HPDE6-E6E7 (cell line): Measurements from ENCODE around the gene CSNK2B.
A peak's percentile ranks its signal among the peaks of the same experiment; 100 is the strongest.

Experiments used
- DNase-seq: peaks from one replicate; pipeline ENCODE4 v3.0.0; 2011; ENCODE audit warnings: missing footprints; ENCODE audit errors: extremely low spot score

CSNK2B gene

GRCh38 chr6:31665501-31666336, at the start of gene CSNK2B:
Gene CSNK2B (plus strand): TSS chr6:31666080. CDS start chr6:31666832, 752 bp downstream.
- peak; percentile 96 for DNase-seq

DNA sequence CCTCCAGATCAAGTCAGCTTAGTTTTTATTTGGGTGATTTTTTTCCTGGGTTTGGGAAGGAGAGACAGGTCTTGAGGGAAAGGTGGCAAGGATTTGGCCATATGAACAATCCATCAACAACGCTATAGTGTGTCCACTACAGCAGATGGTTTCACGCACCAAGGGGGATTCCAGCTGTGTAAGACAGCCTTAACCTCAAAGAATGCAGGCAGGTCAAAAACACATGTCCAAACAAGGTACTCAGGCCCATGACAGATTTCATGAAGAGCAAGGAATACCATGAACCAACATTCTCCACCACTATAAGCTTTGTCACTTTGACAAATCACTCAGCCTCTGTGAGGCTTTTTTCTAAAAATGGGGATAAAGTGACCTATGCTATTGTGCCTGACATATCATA, 48.9 kb upstream of the CSNK2B start:
- DNase-seq = no peak

DNA sequence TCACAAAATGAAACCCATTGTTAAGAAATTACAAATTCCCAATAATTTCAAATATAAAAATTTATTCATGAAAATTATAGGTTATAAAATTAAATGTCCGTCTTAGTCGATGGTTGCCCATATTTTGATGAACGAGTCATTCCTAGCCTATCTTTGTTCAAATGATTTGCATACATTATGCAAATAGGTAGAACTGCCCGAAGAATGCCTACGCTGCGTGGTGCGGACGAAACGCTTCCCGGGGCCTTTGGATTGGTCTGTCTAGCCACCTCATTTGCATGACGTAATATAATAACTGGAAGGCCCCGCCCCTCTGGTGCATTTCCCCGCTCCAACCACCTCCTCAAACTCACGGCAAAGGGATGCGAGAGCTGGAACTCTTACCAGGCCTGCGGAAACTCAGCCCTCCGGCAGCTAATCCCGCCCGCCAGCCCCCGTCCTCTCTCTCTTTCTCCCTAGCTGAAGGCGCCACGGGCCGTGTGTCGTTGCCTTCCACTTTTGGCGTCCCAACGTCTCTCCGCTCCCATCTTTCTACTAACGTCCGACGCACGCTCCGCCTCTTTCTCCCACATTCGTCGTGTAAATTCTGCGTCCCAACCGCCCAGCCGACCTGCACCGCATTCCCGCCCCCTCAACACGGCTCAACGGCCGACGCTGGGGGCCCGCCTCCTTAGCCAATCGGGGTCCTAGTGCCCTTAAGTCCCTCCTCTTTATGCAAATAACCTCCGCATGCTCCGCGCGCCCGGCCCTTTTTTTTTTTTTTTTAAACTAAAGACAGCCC, 45.9 kb upstream of the CSNK2B start:
- peak; percentile 98 for DNase-seq

GRCh38 chr6:31620586-31621319, 45.1 kb upstream of the CSNK2B start, which contains the start of gene PRRC2A:
Gene PRRC2A (plus strand): TSS chr6:31620715. CDS start chr6:31622790, 2,075 bp downstream.
- peak; percentile 41 for DNase-seq

DNA sequence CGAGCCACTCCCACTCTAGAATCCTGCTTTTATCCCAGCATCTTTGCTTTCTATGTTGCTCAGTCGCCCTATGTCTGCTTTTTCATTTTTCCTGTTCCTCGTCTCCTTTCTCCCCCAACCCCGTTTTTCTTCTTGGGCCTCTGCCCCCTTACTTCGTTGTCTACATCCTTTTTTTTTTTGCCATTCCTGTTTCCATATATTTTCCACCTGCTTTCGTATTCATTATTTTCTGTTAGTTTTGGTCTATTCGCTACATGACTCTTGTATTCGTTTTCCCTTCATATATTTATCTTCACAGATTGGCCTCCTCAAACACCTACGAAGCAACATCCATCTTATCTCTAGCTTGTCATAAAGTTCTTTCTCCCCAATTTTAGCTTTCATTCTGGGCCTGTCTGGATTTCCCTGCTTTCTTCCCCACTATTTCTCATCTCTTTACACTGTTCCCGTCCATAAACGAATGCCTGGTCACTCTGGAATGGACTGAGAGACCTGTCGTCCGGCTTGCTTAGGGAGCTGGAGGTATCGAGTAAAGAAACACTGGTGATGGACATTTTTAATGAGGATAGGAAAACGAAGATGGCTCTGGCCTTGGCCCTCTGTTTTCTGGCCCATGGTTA, 44.5 kb upstream of the CSNK2B start:
- DNase-seq = no peak

DNA sequence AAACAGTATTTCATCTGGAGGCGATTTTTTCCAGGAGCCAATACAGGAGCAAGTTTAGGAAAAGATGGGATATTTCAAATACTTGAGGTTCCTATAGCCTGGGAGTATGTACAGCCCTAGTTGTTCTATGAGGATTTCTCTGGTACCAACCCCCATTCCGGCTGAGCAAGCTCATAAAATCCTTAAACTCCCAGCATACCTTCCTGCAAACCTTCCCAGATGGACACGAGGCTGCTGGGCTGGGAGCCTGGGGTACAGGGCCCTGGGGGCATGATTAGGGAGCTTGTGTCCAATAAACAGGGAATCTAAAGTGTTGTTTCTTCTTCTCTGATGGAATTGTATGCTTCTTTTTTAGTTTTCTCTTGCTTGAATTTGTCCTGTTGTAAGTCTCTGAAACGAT, 43.9 kb upstream of the CSNK2B start:
- DNase-seq = no peak

DNA sequence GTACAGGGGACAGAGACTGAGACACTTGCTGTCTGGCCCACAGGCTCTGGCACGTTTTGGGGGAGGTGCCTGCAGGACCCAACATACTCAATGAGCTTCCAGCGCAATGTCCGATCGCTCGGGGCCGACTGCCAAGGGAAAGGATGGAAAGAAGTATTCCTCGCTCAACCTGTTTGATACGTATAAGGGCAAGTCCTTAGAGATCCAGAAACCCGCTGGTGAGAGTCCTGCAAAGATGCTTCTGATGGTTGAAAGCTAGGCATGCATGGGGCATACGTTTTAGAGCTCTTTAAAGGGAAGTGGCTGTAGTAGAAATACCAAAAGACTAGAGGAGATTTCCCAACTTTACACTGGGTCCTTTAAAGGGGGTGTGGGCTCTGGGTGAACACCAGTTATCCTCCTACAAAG, 43.2 kb upstream of the CSNK2B start:
- peak; percentile 25 for DNase-seq

DNA sequence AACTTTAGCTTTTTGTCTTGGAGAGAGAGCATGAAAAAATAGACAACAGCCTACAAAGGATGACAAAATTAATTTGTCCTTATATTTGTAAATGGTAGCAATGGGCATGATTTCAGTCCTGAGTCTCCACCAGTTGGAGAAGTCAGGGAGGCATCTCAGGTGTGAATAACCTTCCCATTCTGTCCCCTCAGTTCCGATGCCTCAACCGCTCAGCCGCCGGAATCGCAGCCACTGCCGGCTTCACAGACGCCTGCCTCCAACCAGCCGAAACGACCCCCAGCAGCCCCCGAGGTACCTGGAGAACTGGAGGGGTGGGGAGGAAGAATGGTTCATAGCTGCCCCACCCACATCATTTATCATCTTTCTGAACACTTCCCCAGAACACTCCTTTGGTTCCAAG, 41.8 kb upstream of the CSNK2B start:
- DNase-seq = no peak

DNA sequence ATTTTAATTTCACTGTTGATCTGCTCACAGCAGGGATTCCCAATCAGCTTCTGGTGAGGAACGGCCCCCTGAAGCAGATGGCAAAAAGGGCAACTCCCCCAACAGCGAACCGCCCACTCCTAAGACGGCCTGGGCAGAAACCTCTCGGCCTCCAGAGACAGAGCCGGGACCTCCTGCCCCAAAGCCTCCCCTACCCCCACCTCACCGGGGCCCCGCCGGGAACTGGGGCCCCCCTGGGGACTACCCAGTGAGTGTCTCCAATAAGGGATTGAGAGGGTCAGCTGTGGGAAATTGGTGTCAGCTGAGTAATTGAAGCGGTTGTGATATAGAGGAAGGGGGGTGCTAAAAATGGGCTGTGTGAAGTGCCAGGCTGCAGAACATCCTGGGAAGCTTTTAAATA, 38.9 kb upstream of the CSNK2B start:
- DNase-seq = no peak

DNA sequence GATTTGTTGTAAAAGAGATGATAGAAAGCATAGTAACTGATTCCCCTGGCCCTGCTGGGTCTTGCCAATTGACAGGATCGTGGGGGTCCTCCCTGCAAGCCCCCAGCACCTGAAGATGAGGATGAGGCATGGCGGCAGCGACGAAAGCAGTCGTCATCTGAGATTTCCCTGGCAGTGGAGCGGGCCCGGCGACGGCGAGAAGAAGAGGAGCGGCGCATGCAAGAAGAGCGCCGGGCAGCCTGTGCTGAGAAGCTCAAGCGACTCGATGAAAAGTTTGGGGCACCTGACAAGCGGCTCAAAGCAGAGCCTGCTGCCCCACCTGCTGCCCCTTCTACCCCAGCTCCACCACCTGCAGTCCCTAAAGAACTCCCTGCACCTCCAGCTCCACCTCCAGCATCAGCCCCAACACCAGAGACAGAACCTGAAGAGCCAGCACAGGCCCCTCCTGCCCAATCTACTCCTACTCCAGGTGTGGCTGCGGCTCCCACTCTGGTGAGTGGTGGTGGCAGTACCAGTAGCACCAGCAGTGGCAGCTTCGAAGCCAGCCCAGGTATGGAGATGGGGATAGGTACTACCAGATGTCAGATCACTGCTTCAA, 38.1 kb upstream of the CSNK2B start:
- no peak for DNase-seq

- no peak for DNase-seq
Measured at GRCh38 chr6:31629014-31629413, 36.9 kb upstream of the CSNK2B start.

DNA sequence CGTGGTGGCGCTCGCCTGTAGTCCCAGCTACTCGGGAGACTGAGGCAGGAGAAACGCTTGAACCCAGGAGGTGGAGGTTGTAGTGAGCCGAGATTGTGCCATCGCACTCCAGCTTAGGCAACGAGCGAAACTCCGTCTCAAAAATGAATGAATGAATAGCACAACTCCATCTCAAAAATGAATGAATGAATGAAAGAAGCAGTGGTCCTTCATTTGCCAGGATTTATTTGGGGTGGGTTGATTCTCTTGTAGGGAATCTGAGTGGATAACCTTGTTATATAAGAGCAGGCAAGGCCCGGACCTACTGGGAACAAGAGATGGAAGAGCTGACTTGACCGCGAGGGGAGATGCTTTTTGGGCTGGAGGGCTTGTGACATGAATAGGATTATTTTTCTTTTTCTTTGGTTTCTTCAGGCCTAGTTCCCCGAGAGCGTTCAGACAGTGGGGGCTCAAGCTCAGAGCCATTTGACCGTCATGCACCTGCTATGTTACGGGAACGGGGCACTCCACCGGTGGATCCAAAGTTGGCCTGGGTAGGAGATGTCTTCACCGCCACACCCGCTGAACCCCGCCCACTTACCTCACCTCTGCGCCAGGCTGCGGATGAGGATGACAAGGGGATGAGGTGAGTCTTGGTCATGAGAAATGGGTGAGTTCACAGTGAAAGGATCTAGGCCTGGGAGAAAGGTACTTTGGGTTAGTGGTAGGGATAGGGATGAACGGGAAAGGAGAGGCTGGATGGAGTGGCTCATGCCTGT, 35.5 kb upstream of the CSNK2B start:
- no peak for DNase-seq

DNA sequence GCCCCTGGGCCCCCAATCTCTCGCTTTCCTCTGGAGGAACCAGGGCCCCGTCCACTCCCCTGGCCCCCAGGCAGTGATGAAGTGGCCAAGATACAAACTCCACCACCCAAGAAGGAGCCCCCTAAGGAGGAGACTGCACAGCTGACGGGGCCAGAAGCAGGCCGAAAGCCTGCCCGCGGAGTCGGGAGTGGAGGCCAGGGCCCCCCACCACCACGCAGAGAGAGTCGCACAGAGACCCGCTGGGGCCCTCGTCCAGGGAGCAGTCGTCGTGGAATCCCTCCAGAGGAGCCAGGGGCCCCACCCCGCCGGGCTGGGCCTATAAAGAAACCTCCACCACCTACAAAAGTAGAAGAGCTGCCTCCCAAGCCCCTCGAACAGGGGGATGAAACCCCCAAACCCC, 34.7 kb upstream of the CSNK2B start:
- DNase-seq = no peak

GRCh38 chr6:31631681-31632278, 34.1 kb upstream of the CSNK2B start:
- no peak for DNase-seq

DNA sequence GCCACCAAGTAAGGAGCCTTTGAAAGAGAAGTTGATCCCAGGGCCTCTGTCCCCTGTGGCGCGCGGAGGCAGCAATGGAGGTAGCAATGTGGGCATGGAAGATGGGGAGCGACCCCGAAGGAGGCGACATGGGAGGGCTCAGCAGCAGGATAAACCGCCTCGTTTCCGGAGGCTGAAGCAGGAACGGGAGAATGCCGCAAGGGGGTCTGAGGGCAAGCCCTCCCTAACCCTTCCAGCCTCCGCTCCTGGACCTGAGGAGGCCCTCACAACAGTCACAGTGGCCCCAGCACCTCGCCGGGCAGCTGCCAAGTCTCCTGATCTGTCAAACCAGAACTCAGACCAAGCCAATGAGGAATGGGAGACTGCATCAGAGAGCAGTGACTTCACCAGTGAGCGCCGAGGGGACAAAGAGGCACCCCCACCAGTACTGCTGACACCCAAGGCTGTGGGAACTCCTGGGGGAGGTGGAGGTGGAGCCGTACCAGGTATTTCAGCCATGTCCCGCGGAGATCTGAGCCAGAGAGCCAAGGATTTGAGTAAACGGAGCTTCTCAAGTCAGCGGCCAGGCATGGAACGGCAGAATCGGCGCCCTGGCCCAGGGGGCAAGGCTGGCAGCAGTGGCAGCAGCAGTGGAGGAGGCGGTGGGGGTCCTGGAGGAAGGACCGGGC, 33.5 kb upstream of the CSNK2B start:
- no peak for DNase-seq

DNA sequence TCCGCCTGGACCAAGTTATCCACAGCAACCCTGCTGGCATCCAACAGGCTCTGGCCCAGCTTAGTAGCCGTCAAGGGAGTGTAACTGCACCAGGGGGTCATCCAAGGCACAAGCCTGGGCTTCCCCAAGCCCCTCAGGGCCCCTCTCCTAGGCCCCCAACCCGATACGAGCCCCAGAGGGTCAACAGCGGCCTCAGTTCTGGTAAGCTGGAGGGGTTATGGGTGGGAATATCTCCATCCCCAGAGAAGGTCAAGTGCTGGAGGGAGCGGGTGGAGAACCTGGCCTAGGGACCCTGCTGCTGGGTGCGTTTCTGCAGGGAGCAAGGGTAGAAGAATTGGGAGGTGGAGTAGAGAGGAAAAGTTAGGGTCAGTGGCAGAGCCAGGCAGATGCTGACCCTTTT, 32.4 kb upstream of the CSNK2B start:
- no peak for DNase-seq

GRCh38 chr6:31634131-31634530, 31.7 kb upstream of the CSNK2B start:
- no peak for DNase-seq

DNA sequence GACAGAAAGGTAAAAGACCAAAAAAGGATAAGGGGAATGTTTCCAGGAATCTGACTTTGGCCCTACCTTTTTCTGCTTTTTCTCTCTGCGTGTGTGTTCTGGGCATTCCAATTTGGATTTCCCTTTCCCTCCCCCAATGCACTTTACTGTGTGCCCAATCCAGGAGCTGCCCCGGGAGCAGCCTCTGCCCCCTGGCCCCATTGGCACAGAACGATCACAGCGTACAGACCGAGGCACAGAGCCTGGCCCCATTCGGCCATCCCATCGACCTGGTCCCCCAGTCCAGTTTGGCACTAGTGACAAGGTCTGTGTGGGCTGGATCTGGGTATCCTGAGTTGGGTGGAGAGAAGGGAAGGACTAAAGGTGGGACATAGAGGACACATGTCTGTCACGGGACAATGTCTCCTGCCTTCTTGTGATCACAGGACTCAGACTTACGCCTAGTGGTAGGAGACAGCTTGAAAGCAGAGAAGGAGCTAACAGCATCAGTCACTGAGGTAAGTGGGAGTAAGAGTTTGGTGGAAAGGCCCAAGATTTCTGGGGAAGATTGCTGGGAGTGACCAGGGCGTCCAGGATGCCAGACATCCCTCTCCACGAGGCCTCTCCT, 30.8 kb upstream of the CSNK2B start:
- no peak for DNase-seq
